HEK293T (cell line): ENCODE results near the gene KCNH1.

Experiments used
- ARNT ChIP-seq: fragments of 450-650 bp; IDR thresholded peaks from 2 replicates; pipeline ENCODE4 v1.6.1; 2017; ENCODE audit warnings: mild to moderate bottlenecking
- FOXK2 ChIP-seq: fragments of 450-650 bp; IDR thresholded peaks from 2 replicates; pipeline ENCODE4 v1.6.1; 2016; ENCODE audit warnings: mild to moderate bottlenecking
- SUZ12 ChIP-seq: fragments of 450-650 bp; IDR thresholded peaks from 2 replicates; pipeline ENCODE4 v1.6.1; 2016; ENCODE audit warnings: mild to moderate bottlenecking
- TARDBP ChIP-seq: fragments of 450-650 bp; IDR thresholded peaks from 2 replicates; pipeline ENCODE4 v1.6.1; 2016

DNA sequence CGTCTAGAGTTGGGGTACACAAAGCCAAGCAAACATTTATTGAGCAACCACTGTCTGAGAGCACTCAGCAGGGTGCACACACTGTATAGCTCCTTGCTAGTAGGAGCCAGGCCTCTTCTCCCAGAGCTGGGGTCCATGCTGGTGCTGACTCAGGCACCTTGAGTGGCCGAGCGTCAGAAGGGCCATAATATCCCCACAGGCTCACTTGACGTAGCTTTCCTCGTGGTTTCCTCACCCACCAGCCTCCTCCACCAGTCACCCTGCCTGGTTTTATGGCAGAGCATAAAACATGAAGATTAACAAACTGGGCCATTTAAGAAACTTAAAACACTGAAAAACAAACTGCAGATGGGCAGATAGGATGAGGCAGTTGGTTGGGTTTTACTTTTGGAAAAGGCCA lies 443.7 kb downstream of the KCNH1 start:
- TF ChIP-seq SUZ12 (no peak), ARNT (no peak), FOXK2 (no peak), TARDBP (no peak)
